GM12873 (cell line): ENCODE measurements around the gene SLC29A3.

Source experiments
- CTCF ChIP-seq: IDR thresholded peaks from 2 replicates; pipeline ENCODE4 v1.5.1; 2012; ENCODE audit warnings: low read depth, mild to moderate bottlenecking, moderate library complexity, low read length, control low read depth; ENCODE audit not compliant: insufficient read depth; ENCODE audit errors: missing control alignments

SLC29A3 gene

GRCh38 chr10:71391701-71392100 lies 72.6 kb downstream of the SLC29A3 start:
- no peak for TF ChIP-seq CTCF

- no peak for TF ChIP-seq CTCF
Observed at GRCh38 chr10:71392292-71392691, 73.2 kb downstream of the SLC29A3 start.

GRCh38 chr10:71392791-71393781 lies 74.0 kb downstream of the SLC29A3 start:
- no peak for TF ChIP-seq CTCF

- TF ChIP-seq CTCF: no peak
Observed at GRCh38 chr10:71393841-71394475, 74.9 kb downstream of the SLC29A3 start.

GRCh38 chr10:71394926-71395562 lies 76.0 kb downstream of the SLC29A3 start:
- TF ChIP-seq CTCF: no peak

GRCh38 chr10:71395621-71396020 lies 76.6 kb downstream of the SLC29A3 start:
- peak; percentile 35 for TF ChIP-seq CTCF
